ENCODE data around the gene SLC36A1. TPM values are rescaled to one million over a fixed set of nuclear protein-coding genes. Genes with fewer than 3 reads are reported as not detected.

SLC36A1 gene
- total and polyA plus RNA-seq, 9 donors = 1.9 to 9.7 (median 5.4) TPM

GRCh38 chr5:151471276-151471675 lies 23.9 kb downstream of the SLC36A1 start:
- H3K27me3 ChIP-seq = no peaks in the 10 kb centered on the region
- H3K4me3 ChIP-seq = no peak overlapping the region
- no peaks in the 10 kb centered on the region for H3K36me3 ChIP-seq
- H3K9me3 ChIP-seq = no peaks in the 10 kb centered on the region
- no peaks in the 10 kb centered on the region for H3K4me1 ChIP-seq (ENCODE audit: insufficient read depth)
- 84 to 100% (median 93%) methylated on average over 1 of the region's 1 CpG for WGBS, 3 donors
- no peak overlapping the region for H3K27ac ChIP-seq
- TF ChIP-seq EP300 (IDR thresholded peaks at IDR 0.05) (no peak), POLR2A (IDR thresholded peaks at IDR 0.05) (no peak), CTCF (IDR thresholded peaks at IDR 0.05) (no peak)
- DNase-seq = no peak
- intact Hi-C loops (cut with DNase I) = no loop called here

GRCh38 chr5:151474799-151475198 lies 27.4 kb downstream of the SLC36A1 start:
- no peaks in the 10 kb centered on the region for H3K4me1 ChIP-seq (ENCODE audit: insufficient read depth)
- TF ChIP-seq CTCF (IDR thresholded peaks at IDR 0.05) = no peak
- no peak for TF ChIP-seq POLR2A (IDR thresholded peaks at IDR 0.05)
- no peak for TF ChIP-seq EP300 (IDR thresholded peaks at IDR 0.05)
- no peaks in the 10 kb centered on the region for H3K27me3 ChIP-seq
- no peak for DNase-seq
- H3K36me3 ChIP-seq = no peaks in the 10 kb centered on the region
- H3K27ac ChIP-seq = no peak overlapping the region
- intact Hi-C loops (cut with DNase I) = no loop called here
- no peak overlapping the region for H3K4me3 ChIP-seq
- 78 to 81% (median 79%) methylated on average over 6 of the region's 6 CpGs for WGBS, 3 donors
- no peaks in the 10 kb centered on the region for H3K9me3 ChIP-seq

DNA sequence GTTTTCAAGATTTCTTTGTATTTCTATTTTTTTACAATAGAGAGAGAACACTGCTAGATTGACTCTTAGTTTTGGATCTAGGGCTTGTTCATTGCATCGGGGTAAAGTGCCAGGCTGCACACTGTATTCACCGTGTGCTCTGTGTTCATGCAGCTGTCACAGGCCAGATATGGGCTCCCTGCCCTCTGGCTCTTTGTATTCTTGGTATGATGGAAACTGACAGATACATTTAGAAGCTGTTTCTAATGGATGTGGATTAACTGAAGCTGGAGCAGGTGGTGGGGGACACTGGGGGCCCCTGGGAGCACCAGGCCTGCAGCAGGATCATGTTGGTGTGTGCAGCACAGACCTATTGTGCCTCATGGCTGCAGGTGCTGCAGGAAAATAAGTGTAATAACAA lies 28.0 kb downstream of the SLC36A1 start:
- DNase-seq = no peak
- Histone ChIP-seq H3K27me3 (no peaks in the 10 kb centered on the region), H3K9me3 (no peaks in the 10 kb centered on the region), H3K4me3 (no peak overlapping the region), H3K36me3 (no peaks in the 10 kb centered on the region), H3K4me1 (ENCODE audit: insufficient read depth) (no peaks in the 10 kb centered on the region), H3K27ac (no peak overlapping the region)
- intact Hi-C loops (cut with DNase I) = no loop called here
- 73 to 89% (median 80%) methylated on average over 2 of the region's 2 CpGs for WGBS, 3 donors
- TF ChIP-seq POLR2A (IDR thresholded peaks at IDR 0.05) (no peak), CTCF (IDR thresholded peaks at IDR 0.05) (no peak)

DNA sequence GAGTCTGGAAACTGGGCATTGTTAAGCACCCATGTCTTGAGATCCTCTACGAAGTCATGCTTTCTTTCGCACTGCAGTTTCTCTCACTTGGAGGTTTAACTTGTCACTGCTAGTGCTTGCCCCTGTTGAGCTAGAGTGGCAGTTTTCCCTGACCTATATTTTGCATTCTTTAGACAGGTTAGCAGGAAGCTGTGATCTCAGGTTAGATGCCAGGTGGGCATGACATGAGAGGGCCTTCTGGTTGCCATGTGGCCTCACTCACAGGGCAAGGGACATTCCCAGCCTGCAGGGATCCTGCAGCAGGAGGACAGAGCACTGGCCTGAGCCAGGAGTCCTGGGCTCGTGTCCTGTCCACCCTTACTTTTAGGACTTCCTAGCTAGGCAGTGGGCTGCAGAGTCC lies 28.6 kb downstream of the SLC36A1 start:
- intact Hi-C loops (cut with DNase I) = no loop called here
- 90 to 95% (median 95%) methylated on average over 3 of the region's 3 CpGs for WGBS, 3 donors
- H3K27ac ChIP-seq = no peak overlapping the region
- TF ChIP-seq POLR2A (IDR thresholded peaks at IDR 0.05) (no peak), EP300 (IDR thresholded peaks at IDR 0.05) (no peak), CTCF (IDR thresholded peaks at IDR 0.05) (no peak)
- no peaks in the 10 kb centered on the region for H3K27me3 ChIP-seq
- DNase-seq = no peak
- H3K4me1 ChIP-seq (ENCODE audit: insufficient read depth) = no peaks in the 10 kb centered on the region
- H3K4me3 ChIP-seq = no peak overlapping the region
- H3K36me3 ChIP-seq = no peaks in the 10 kb centered on the region
- no peaks in the 10 kb centered on the region for H3K9me3 ChIP-seq

GRCh38 chr5:151477101-151477500 lies 29.7 kb downstream of the SLC36A1 start:
- intact Hi-C loops (cut with DNase I) = no loop called here
- TF ChIP-seq POLR2A (IDR thresholded peaks at IDR 0.05) = no peak
- no peak for TF ChIP-seq EP300 (IDR thresholded peaks at IDR 0.05)
- Histone ChIP-seq H3K27me3 (no peaks in the 10 kb centered on the region), H3K27ac (no peak overlapping the region), H3K4me3 (no peak overlapping the region), H3K9me3 (no peaks in the 10 kb centered on the region), H3K4me1 (ENCODE audit: insufficient read depth) (no peaks in the 10 kb centered on the region), H3K36me3 (no peaks in the 10 kb centered on the region)
- DNase-seq = no peak
- 77 to 86% (median 81%) methylated on average over 4 of the region's 4 CpGs for WGBS, 3 donors

All from ovary (tissue), 9 donors.